Fibroblast of lung (primary cell): ENCODE measurements around the gene SORD.
"Not testable (repeated sequence)": the region's sequence is repeated elsewhere in the genome, so short reads cannot be mapped to it uniquely, and the experiment has no call there.

Source experiments
- EZH2 ChIP-seq: IDR thresholded peaks from 2 replicates; pipeline ENCODE4 v1.5.1; 2012; ENCODE audit warnings: low read length, control low read depth, mild to moderate bottlenecking; ENCODE audit errors: missing control alignments
- TF ChIP-seq, protein P1 (sequence below), 2 donors: IDR thresholded peaks in 1 of 2; conservative IDR thresholded peaks in 1 of 2; 1 replicate in 1 of 2; 2 replicates in 1 of 2; pipeline ENCODE4 v1.5.1; 2011 to 2012; ENCODE audit warnings: low read length in 2 of 2, control low read depth in 1 of 2, inconsistent platforms in 1 of 2, low read depth in 1 of 2, mild to moderate bottlenecking in 1 of 2

GRCh38 chr15:44988184-44988869, 34.7 kb upstream of the SORD start:
- TF ChIP-seq, protein P1, sequence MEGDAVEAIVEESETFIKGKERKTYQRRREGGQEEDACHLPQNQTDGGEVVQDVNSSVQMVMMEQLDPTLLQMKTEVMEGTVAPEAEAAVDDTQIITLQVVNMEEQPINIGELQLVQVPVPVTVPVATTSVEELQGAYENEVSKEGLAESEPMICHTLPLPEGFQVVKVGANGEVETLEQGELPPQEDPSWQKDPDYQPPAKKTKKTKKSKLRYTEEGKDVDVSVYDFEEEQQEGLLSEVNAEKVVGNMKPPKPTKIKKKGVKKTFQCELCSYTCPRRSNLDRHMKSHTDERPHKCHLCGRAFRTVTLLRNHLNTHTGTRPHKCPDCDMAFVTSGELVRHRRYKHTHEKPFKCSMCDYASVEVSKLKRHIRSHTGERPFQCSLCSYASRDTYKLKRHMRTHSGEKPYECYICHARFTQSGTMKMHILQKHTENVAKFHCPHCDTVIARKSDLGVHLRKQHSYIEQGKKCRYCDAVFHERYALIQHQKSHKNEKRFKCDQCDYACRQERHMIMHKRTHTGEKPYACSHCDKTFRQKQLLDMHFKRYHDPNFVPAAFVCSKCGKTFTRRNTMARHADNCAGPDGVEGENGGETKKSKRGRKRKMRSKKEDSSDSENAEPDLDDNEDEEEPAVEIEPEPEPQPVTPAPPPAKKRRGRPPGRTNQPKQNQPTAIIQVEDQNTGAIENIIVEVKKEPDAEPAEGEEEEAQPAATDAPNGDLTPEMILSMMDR (conservative IDR thresholded peaks at IDR 0.05 in 1 of 2, IDR thresholded peaks at IDR 0.05 in 1 of 2; ENCODE audit: low read depth in 1 of 2, low read length in 2 of 2), result not testable (repeated sequence)
- not testable (repeated sequence) for TF ChIP-seq EZH2
